Activated CD4-positive, alpha-beta T cell treated with anti-CD3 and anti-CD28 coated beads, Interleukin-2, amount 50 U/mL, for 1 hour (primary cell): Measurements from ENCODE around the gene TBC1D23.
A peak's percentile ranks its signal among the peaks of the same experiment; 100 is the strongest.
"Not testable (repeated sequence)": the region's sequence is repeated elsewhere in the genome, so short reads cannot be mapped to it uniquely, and the experiment has no call there.

Experiments used
- DNase-seq: peaks from one replicate; pipeline ENCODE4 v3.0.0-alpha.2; 2020

Gene TBC1D23

DNA sequence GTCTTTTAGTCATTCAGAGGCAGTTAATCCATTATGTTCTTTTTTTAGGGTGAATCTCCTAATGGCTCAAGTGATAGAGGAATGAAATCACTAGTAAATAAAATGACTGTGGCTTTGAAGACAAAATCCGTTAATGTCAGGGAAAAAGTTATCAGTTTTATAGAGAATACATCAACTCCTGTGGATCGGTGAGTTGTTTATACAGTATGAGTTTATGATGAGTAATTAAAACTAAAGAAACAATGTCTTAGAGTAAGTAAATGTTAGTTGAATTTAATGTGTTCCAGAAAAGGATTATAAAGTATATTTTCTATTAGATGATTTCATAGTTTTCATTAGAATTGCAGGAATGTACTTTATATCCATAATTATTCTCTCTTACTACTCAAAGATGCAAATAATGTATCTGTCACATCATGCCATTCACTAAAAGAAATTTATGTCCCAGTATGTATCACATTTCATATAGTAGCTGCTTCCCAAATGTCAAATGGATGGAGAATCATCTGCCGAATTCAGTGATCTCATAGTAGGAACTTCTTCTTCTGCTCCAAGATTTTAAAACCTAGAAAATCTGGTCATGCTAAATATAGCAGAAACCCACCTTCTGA, 49.7 kb downstream of the TBC1D23 start:
- DNase-seq, result no peak

DNA sequence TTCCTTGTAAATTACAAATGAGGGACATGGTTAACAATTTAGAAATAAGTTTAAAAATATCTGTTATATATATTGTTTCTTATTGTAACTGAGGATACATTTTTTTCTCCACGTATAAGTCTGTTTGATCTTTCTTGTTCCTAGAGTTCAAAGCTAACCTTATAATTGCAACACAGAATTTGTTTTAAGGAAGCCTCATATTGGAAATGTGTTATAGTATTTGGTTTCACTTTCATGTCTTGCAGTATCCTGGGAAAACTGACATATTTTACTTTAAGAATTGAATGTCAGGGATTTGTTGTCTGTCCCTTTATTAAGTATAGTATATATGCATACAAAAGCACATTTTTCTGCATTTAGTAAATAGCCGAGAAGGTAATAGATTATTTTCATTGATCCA, 50.2 kb downstream of the TBC1D23 start:
- DNase-seq, result no peak

DNA sequence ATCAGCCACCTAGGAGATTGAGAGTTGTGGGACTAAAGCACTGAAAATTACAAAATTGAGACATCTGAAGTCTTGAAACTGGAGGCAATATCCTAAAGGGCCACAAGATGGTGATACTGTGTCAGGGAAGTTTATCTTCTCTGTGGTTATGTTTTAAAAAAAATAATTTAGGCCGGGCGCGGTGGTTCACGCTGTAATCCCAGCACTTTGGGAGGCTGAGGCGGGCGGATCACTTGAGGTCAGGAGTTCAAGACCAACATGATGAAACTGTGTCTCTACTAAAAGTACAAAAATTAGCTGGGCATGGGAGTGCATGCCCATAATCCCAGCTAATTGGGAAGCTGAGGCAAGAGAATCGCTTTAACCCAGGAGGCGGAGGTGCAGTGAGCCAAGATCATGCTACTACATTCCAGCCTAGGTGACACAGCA, 55.9 kb downstream of the TBC1D23 start:
- peak; percentile 13 for DNase-seq

DNA sequence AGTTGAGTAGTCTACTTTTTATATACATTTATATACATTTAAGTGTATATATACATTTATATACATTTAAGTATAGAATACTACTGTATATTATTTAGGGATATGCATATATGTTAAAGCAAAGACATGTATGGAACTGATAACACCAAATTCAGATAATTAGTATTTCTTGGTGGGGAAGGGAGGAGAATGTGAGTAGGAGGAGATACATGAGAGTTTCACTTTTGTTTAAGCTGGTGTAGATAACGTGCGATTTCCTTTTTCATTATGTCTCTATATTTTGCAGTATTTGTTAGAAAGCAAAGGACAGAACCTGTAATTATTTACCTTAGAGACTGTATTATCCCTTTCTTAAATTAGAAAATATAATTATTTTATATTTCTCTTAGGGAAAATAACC, 57.1 kb downstream of the TBC1D23 start:
- DNase-seq, result no peak

DNA sequence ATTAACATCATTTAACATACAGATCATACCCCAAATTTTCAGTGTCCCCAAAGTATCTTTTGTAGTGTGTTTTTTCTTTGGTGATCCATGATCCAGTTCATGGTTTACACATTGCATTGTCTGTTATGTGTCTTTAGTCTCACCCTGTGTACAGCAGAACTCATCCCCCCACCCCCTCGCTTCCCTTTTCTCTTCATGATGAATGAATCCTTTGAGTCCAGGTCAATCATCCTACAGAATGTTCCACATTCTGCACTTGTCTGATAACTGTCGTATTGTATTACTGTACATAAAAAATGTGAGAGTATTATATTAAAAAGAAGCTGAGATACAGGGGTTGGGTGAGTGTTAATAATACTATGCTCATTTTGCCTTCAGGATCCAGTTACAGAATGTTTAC, 59.2 kb downstream of the TBC1D23 start:
- DNase-seq, result no peak

DNA sequence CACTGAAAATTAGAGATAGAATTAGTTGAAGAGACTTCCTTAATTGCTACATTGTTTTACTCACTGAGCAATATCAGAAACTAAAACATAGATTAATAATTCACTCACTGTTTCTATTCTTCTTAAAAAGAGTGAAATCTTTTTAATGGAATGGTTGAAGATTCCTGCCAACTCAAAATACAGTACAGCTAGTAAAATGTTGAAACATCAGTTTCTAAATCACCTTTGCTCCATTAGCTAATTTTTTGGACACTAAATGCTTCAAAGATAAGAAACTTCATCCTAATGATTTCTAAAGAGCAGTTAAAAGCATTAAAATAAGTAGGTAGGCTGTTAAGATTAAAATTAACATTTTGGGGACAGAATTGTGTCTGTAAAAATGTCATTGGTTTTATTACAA, 63.3 kb downstream of the TBC1D23 start:
- DNase-seq, result no peak

DNA sequence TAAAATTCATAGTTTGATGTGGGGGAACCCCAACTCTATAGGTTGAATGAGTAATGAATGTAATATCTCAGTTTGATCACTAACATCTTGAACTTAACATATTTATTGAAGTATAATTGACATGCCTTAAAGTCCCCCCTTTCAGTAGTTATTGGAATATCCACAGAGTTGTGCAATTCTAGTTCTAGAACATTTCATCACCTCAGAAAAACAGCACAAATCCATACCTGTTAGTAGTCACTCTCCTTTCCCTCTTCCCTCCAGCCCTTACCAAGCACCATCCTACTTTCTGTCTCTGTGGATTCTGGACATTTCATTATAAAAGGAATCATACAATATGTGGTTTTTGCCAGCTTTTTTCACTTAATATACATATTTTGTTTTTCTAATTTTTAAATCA, 65.0 kb downstream of the TBC1D23 start:
- no peak for DNase-seq

DNA sequence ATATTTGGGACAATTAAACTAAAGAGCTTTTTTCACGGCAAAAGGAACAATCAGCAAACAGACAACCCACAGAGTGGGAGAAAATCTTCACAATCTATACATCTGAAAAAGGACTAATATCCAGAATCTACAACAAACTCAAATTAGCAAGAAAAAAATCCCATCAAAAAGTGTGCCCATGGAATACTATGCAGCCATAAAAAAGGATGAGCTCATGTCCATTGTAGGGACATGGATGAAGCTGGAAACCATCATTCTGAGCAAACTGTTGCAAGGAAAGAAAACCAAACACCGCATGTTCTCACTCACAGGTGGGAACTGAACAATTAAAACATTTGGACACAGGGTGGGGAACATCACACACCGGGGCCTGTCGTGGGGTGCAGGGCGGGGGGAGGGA, 66.6 kb downstream of the TBC1D23 start:
- DNase-seq, result not testable (repeated sequence)

DNA sequence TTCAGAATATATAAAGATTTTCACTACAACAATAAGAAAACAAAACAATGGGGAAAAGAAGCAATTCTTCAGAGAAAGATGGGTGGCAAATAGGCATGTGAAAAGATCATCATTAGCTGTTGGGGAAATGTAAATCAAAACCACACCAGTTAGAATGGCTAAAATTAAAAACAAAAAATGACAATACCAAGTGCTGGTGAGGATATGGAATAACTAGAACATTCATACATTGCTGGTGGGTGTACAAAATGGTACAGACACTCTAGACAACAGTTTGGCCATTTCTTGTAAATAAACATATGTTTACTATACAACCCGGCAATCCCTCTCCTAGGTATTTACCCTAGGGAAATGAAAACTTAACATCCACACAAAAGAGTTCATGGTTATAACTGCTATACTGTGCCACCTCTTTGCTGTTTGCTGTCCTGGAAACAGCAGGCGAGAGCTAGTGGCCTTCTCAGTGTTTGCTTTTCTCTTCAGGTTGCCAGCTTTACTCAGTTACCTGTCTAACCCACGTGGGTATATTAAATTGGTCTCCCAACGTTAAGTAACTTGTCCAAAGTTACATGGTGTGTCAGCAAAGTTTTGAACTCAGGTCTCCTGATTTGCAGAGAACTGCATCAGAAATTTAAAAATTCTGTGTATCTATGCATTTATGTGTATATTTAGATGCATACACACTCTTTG, 69.2 kb downstream of the TBC1D23 start:
- no peak for DNase-seq

DNA sequence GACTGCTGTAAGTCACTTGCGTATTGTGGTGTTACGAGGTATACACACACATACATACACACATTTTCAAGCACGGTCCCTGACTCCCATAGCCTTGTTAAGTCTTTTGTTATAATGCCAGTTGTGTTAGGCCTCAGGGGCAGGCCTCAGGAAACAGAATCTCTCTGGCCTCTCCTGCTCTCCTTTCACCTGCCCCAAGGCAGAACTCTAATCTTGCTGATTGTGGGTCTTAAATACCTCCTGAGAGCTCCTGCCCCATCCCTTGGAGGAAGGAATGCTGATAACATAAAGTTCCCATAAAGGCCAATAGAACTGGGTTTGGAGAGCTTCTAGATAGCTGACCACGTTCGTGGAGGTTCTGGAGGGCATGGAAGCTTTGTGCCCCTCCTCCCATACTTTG, 69.9 kb downstream of the TBC1D23 start:
- DNase-seq, result no peak

DNA sequence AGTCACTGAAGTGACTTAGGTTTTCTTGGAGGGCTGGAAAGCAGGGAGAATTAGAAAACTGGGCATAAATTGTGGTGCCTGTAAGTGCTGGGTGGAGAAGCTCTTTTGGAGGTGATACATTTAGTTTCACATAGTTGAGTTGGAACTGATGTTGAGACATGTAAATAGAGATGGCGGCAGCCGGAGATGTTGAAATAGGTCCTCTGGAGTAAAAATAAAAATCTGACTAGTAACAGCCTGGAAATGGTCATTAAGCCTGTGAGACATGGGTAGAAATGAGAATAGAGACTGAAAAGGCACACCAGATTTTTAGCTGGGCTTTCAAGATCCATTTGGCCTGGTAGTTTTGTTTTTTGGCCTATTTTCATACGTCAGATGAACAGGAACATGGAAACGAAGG, 70.9 kb downstream of the TBC1D23 start:
- DNase-seq, result no peak

DNA sequence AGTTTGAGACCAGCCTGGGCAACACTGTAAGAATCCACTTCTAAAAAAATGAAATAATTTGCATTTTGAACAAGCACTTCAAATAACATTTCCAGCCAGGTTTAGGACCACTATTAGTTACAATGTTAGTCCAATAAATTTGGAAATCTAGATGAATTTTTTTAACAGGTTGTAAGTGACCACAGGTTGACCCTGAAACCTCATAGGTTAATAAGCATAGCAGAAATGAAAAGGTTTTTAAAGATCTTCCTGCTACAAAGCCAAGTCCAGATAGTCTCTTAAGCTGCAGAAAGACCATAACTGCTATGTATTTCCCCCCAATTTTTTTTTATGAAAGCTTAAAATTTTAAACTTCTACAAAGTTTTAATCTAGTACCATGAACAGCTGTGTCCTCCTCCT, 72.3 kb downstream of the TBC1D23 start:
- no peak for DNase-seq

DNA sequence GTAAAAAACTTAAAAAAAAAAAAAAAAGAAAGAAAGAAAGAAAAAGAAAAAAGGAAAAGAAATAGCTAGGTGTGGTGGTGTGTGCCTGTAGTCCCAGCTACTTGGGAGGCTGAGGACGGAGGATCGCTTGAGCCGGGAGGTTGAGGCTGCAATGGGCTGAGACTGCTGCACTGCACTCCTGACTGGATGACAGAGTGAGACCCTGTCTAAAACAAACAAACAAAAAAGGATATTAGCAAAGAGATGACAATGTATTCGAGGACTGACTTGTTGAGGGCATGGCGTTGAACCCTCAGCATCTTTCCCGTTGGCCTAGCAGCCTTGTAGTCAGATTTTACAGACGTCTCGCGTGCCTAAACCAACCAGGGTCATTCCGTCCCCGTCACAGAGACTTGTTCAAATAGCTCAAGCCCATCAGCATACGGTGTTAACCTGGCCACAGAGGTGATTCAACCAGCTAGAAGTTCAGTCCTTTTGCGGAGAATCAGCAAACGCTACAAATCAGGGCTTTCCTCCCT, 73.2 kb downstream of the TBC1D23 start:
- DNase-seq, result no peak

DNA sequence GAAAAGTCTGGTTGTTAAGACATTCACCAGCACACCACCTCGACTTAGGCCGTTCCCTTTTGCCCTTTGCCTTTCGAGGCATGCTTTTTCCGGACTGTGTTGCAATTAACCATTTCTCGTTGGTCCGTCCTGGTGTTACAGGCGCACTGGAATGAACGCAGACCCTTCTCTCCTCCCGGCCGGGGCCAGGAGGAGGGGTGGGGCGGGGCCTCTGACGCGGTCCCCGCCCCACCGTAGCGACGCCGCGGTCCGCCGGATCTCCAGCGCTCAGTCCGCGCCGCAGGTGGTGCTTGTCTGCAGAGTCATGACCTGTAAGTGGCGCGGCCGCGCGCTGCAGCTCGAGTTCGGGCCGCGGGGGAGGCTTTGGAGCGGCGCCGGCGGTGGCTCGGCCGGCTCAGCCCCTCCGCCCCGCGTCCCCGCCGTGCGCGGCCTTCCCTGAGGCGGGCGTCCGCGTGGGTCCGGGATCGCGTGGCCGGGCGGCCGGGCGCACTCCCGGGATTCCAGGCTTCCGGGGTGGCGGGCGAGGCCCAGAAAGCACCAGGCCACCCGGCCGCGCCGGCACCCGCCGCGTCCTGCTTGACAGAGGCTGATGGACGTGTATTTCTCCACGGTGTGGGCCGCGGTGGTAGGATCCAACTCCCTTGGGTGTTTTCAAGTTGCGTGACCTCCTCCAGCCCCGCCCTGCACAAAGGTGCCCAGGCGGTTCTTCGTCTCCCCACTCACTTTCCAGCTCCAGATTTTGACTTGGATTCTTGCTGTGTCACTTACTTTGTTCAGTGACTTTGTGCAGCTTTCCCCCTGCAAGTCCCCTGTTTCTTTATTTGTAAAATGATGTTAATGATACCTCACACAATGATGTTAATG, 73.9 kb downstream of the TBC1D23 start, which contains the start of gene NIT2:
TSS of gene NIT2 (plus strand) at position 270 of the 864 bp plus-strand sequence. CDS start at position 305, 35 bp downstream.
- peak; percentile 76 for DNase-seq

DNA sequence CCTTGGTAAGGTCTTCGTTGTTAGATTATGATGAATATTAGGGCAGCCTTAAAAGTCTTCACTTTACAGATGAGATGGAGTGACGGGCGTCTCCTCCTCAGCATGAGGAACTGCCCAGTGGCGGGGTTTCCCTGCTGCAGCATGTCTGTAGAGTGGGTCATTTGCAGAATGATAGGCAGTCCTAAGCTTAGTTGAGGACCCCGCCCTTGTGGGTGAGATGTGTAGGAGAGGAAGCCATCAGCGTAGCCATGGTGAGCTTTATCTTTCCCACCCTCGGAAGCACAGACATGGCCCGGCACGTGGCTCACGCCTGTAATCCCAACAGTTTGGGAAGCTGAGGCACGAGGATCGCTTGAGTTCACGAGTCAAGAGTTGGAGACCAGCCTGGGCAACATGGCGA, 74.6 kb downstream of the TBC1D23 start:
- DNase-seq, result no peak

DNA sequence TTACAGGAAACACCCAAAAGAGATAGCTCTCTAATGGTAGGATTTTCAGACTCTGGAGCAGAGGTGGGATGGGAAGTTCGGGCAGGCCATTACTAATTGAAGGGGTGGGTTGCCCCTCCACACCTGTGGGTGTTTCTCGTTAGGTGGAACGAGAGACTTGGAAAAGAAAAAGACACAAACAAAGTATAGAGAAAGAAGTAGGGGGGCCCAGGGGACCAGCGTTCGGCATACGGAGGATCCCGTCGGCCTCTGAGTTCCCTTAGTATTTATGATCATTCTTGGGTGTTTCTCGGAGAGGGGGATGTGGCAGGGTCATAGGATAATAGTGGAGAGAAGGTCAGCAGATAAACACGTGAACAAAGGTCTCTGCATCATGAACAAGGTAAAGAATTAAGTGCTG, 75.4 kb downstream of the TBC1D23 start:
- not testable (repeated sequence) for DNase-seq

DNA sequence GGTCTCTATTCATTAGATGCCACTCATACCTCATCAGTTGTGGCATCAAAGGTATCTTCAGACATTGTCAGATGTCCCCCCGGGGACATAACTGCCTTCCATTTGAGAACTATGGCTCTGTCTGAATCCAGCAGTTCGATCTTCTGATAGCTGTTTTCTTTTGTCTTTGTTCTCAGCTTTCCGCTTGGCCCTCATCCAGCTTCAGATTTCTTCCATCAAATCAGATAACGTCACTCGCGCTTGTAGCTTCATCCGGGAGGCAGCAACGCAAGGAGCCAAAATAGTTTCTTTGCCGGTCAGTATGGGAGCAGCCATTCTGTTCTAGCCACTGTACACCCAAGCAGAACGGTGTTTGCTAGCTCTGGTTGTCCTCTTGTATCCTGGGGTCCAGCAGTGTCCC, 78.1 kb downstream of the TBC1D23 start:
- no peak for DNase-seq

DNA sequence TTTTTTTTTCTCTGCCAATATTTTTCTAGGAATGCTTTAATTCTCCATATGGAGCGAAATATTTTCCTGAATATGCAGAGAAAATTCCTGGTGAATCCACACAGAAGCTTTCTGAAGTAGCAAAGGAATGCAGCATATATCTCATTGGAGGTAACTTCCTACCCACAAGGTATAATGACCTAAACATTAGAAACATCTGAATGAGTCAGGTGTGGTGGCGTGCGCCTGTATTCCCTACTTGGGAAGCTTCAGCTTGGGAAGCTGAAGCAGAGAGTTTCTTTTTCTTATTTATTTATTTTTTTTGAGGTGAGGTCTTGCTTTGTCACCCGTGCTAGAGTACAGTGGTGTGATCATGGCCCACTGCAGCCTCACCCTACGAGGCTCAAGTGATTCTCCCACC, 79.0 kb downstream of the TBC1D23 start:
- DNase-seq, result no peak

DNA sequence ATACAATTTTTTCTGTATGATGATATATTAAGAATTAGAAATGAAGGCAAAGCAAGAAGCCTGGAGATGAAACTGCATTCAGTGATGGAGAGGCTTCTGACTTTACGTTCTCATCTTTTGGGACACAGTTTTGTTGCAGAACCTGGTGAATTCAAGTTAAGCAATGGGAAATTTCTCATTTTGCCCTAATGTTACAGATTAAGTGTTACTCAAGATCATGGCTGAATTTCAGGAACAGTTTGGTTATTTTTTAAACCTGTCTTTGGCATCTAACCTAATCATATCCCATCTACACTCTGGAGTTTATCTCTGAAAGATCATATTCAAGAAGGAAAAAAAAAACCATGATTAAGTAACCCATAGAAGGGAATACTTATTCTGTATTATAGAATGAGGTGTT, 79.7 kb downstream of the TBC1D23 start:
- DNase-seq, result no peak

DNA sequence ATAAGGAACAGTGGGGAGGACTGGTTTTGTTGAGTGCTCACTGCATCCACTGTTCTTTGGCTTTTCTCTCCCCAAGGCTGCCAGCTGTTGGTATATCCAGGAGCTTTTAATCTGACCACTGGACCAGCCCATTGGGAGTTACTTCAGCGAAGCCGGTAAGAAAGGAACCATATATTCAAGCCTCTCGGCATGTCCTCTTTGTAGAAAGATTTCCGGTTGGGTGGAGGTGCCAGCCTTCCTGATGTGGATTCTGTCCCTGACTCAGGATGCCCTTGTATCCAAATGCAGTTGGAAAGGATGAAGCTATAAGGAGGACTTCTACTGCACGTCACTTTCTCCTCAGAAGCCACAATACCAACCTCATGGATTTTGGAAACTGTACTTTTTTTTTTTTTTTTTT, 87.9 kb downstream of the TBC1D23 start:
- no peak for DNase-seq

DNA sequence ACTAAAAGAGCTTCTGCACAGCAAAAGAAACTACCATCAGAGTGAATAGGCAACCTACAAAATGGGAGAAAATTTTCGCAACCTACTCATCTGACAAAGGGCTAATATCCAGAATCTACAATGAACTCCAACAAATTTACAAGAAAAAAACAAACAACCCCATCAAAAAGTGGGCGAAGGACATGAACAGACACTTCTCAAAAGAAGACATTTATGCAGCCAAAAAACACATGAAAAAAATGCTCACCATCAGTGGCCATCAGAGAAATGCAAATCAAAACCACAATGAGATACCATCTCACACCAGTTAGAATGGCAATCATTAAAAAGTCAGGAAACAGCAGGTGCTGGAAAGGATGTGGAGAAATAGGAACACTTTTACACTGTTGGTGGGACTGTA, 91.0 kb downstream of the TBC1D23 start:
- DNase-seq, result not testable (repeated sequence)

DNA sequence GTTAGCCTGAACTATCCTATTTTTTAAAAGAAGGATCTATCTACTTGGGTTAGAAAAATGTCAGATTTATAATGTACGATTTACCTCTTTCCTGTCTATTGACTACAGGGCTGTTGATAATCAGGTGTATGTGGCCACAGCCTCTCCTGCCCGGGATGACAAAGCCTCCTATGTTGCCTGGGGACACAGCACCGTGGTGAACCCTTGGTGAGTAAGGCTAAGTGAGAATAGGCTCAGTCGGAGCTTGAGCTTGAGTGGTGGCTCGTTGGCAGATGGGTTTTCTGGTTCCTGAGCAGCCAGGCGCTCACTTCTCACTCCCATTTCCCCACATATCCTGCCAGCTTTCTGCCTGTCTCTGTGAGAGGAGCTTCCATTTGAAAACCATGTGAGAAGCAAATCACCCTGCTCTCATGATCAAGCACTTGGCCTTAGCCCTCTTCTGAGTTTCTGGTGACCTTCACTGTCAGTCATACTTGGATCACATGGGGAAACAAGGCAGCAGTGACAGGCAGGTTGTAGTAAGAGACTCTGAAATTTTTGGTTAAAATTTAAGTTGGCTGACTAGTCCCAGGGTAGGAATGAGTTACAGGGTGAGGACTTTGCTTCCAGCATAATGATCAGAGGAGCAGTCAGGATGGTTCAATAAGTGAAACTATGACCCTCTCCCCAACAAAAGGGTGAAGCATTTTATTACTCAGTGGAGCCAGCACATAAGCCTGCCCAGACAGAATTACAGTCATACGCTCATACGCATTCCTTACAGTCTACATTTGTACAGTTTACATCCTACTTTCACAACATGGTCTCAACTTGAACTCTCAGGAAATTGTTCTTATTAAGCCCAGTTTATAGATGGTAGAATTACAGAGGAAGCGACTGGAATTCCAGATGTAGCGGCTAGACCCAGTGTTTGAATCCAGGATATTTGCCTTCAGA, 91.8 kb downstream of the TBC1D23 start:
- DNase-seq, result no peak

DNA sequence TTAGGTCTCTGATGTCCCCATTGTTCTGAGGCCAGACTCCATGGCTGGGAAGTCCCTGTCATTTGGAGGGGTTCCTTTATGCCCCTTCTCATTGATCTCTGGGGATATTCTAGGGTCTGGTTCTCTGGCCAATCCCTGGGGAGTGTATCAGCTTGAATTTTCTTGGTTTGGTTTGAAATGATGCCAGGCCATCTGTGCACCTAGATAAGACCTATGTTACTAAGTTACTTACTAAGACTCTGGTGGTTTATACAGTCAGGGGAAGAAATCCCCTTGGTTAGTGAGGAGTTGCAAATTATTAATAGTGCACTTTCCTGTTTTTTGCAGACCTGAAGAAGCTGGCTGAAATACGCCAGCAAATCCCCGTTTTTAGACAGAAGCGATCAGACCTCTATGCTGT, 94.1 kb downstream of the TBC1D23 start:
- DNase-seq, result no peak
